RCC 7860 (cell line): ENCODE data around the gene TENM3.
A peak's percentile ranks its signal among the peaks of the same experiment; 100 is the strongest.
"Not testable (repeated sequence)": the region's sequence is repeated elsewhere in the genome, so short reads cannot be mapped to it uniquely, and the experiment has no call there.

Source experiments
- DNase-seq: peaks from one replicate; pipeline ENCODE4 v3.0.0-alpha.2; 2015; ENCODE audit warnings: low spot score
- FAIRE-seq: peaks from 2 replicates; lab custom pipeline; 2012; peaks lifted over from hg19 to GRCh38; lab: Jason Lieb, UNC

Gene TENM3

GRCh38 chr4:182795446-182796238 lies 552.4 kb downstream of the TENM3 start:
- no peak for DNase-seq
- FAIRE-seq: no peak

GRCh38 chr4:182799515-182800215 lies 556.5 kb downstream of the TENM3 start:
- FAIRE-seq: no peak
- DNase-seq: no peak

GRCh38 chr4:182800216-182800515 lies 557.0 kb downstream of the TENM3 start:
- FAIRE-seq: no peak
- DNase-seq: no peak

GRCh38 chr4:182801636-182802035 lies 558.4 kb downstream of the TENM3 start:
- FAIRE-seq (no peak), DNase-seq (no peak)

- FAIRE-seq (no peak), DNase-seq (no peak)
Measured at GRCh38 chr4:182802621-182803020, 559.4 kb downstream of the TENM3 start.

- no peak for DNase-seq
- no peak for FAIRE-seq
Measured at GRCh38 chr4:182803235-182803634, 560.0 kb downstream of the TENM3 start.

- FAIRE-seq: no peak
Measured at GRCh38 chr4:182804131-182804530, 560.9 kb downstream of the TENM3 start.

GRCh38 chr4:182805321-182805720 lies 562.1 kb downstream of the TENM3 start:
- FAIRE-seq (no peak), DNase-seq (no peak)

More at GRCh38 chr4:182804131-182804530, 560.9 kb downstream of the TENM3 start:
- no peak for DNase-seq

- no peak for DNase-seq
- no peak for FAIRE-seq
Measured at GRCh38 chr4:182805750-182806149, 562.5 kb downstream of the TENM3 start.

GRCh38 chr4:182806259-182807252 lies 563.4 kb downstream of the TENM3 start:
- FAIRE-seq (no peak), DNase-seq (peak; percentile 11)

GRCh38 chr4:182807346-182807745 lies 564.1 kb downstream of the TENM3 start:
- no peak for DNase-seq
- FAIRE-seq: no peak

GRCh38 chr4:182807767-182808548 lies 564.8 kb downstream of the TENM3 start:
- FAIRE-seq: no peak

GRCh38 chr4:182808673-182809416 lies 565.6 kb downstream of the TENM3 start:
- DNase-seq (peak; percentile 71), FAIRE-seq (no peak)

More at GRCh38 chr4:182807767-182808548, 564.8 kb downstream of the TENM3 start:
- no peak for DNase-seq

GRCh38 chr4:182809417-182810102 lies 566.4 kb downstream of the TENM3 start:
- DNase-seq (no peak), FAIRE-seq (no peak)

- FAIRE-seq (no peak), DNase-seq (no peak)
Measured at GRCh38 chr4:182810103-182810615, 567.0 kb downstream of the TENM3 start.

- DNase-seq (no peak), FAIRE-seq (no peak)
Measured at GRCh38 chr4:182812916-182813315, 569.7 kb downstream of the TENM3 start.

- FAIRE-seq, DNase-seq: not testable (repeated sequence)
Measured at GRCh38 chr4:182814065-182814464, 570.9 kb downstream of the TENM3 start.

- FAIRE-seq (no peak), DNase-seq (no peak)
Measured at GRCh38 chr4:182818926-182819730, 575.9 kb downstream of the TENM3 start.
